HEK293 (cell line): ENCODE results near the gene ADAM33.

Experiments used
- CTCF ChIA-PET: fragments of 350-600 bp; formaldehyde crosslinking; extraction: SDS; loops from one replicate; lab custom pipeline; 2021; ENCODE audit warnings: antibody characterized with exemption; lab: Yijun Ruan, JAX
- POLR2A ChIA-PET: fragments of 300-600 bp; formaldehyde crosslinking; extraction: SDS; loops from one replicate; lab custom pipeline; 2020; ENCODE audit warnings: antibody characterized with exemption, inconsistent platforms; lab: Yijun Ruan, JAX
- H3K27ac ChIP-seq: fragments of 200-500 bp; sonication (Bioruptor generic); 2 replicates; pipeline ENCODE4 v1.5.1; 2014; ENCODE audit warnings: low read depth, low read length, control low read depth, inconsistent platforms; ENCODE audit errors: extremely low read depth
- H3K36me3 ChIP-seq, 2 experiments: fragments of 200-500 bp in 1 of 2; sonication (Bioruptor generic) in 1 of 2; 1 replicate in 1 of 2; 2 replicates in 1 of 2; pipeline ENCODE4 v1.5.1; 2014 to 2017; ENCODE audit warnings: inconsistent platforms in 2 of 2, low read length in 2 of 2; ENCODE audit not compliant: control insufficient read depth in 2 of 2, insufficient read depth in 1 of 2
- H3K4me1 ChIP-seq: fragments of 200-500 bp; sonication (Bioruptor generic); 2 replicates; pipeline ENCODE4 v1.5.1; 2014; ENCODE audit warnings: mild to moderate bottlenecking, low read length, inconsistent platforms; ENCODE audit not compliant: control insufficient read depth, insufficient read depth
- H3K4me3 ChIP-seq: 2 replicates; pipeline ENCODE4 v1.5.1; 2011; ENCODE audit warnings: low read depth, mild to moderate bottlenecking, control low read depth, low read length, moderate library complexity
- H3K9me3 ChIP-seq: fragments of 200-500 bp; sonication (Bioruptor generic); 2 replicates; pipeline ENCODE4 v1.5.1; 2014; ENCODE audit warnings: low read depth, low read length, inconsistent platforms; ENCODE audit not compliant: control insufficient read depth, insufficient read depth
- EGR2 ChIP-seq: fragments of 450-650 bp; formaldehyde crosslinking; IDR thresholded peaks from 2 replicates; pipeline ENCODE4 v1.5.1; 2016; ENCODE audit warnings: low read depth, missing biosample characterization, missing genetic modification characterization
- INSM2 ChIP-seq: fragments of 450-650 bp; formaldehyde crosslinking; IDR thresholded peaks from 2 replicates; pipeline ENCODE4 v1.5.1; 2016; ENCODE audit warnings: missing biosample characterization, missing genetic modification characterization
- OVOL3 ChIP-seq: fragments of 450-650 bp; formaldehyde crosslinking; IDR thresholded peaks from 2 replicates; pipeline ENCODE4 v1.5.1; 2016; ENCODE audit warnings: missing biosample characterization, missing genetic modification characterization
- SCRT1 ChIP-seq: fragments of 450-650 bp; formaldehyde crosslinking; IDR thresholded peaks from 2 replicates; pipeline ENCODE4 v1.5.1; 2016; ENCODE audit warnings: missing biosample characterization, missing genetic modification characterization, borderline replicate concordance
- ZBTB7A ChIP-seq: fragments of 450-650 bp; formaldehyde crosslinking; IDR thresholded peaks from 2 replicates; pipeline ENCODE4 v1.5.1; 2016; ENCODE audit warnings: low read depth, missing biosample characterization, missing genetic modification characterization
- ZNF112 ChIP-seq: fragments of 450-650 bp; formaldehyde crosslinking; IDR thresholded peaks from 2 replicates; pipeline ENCODE4 v1.5.0; 2017; ENCODE audit warnings: missing biosample characterization, missing genetic modification characterization
- ZNF146 ChIP-seq: fragments of 450-650 bp; formaldehyde crosslinking; IDR thresholded peaks from 2 replicates; pipeline ENCODE4 v1.5.1; 2016; ENCODE audit warnings: missing biosample characterization, missing genetic modification characterization
- ZNF16 ChIP-seq: fragments of 450-650 bp; formaldehyde crosslinking; IDR thresholded peaks from 2 replicates; pipeline ENCODE4 v1.5.1; 2016; ENCODE audit warnings: low read depth, missing biosample characterization, missing genetic modification characterization
- ZNF19 ChIP-seq: fragments of 450-650 bp; formaldehyde crosslinking; IDR thresholded peaks from 2 replicates; pipeline ENCODE4; 2016; ENCODE audit warnings: missing biosample characterization, missing genetic modification characterization, low read depth
- ZNF223 ChIP-seq: fragments of 450-650 bp; formaldehyde crosslinking; IDR thresholded peaks from 2 replicates; pipeline ENCODE4 v1.5.1; 2016; ENCODE audit warnings: missing biosample characterization, missing genetic modification characterization
- ZNF266 ChIP-seq: fragments of 450-650 bp; formaldehyde crosslinking; IDR thresholded peaks from 2 replicates; pipeline ENCODE4 v1.5.1; 2016; ENCODE audit warnings: missing biosample characterization, missing genetic modification characterization, low read depth
- ZNF398 ChIP-seq: fragments of 450-650 bp; formaldehyde crosslinking; IDR thresholded peaks from 2 replicates; pipeline ENCODE4 v1.5.1; 2017; ENCODE audit warnings: missing biosample characterization, missing genetic modification characterization
- ZNF654 ChIP-seq: fragments of 450-650 bp; formaldehyde crosslinking; IDR thresholded peaks from 2 replicates; pipeline ENCODE4 v1.5.1; 2016; ENCODE audit warnings: low read depth, missing biosample characterization, missing genetic modification characterization
- ZNF658 ChIP-seq: fragments of 450-650 bp; formaldehyde crosslinking; IDR thresholded peaks from 2 replicates; pipeline ENCODE4; 2016; ENCODE audit warnings: missing biosample characterization, missing genetic modification characterization
- ZNF701 ChIP-seq: fragments of 450-650 bp; formaldehyde crosslinking; IDR thresholded peaks from 2 replicates; pipeline ENCODE4 v1.5.1; 2016; ENCODE audit warnings: missing biosample characterization, missing genetic modification characterization
- ZNF707 ChIP-seq: fragments of 450-650 bp; formaldehyde crosslinking; IDR thresholded peaks from 2 replicates; pipeline ENCODE4 v1.5.1; 2016; ENCODE audit warnings: missing biosample characterization, missing genetic modification characterization
- ZNF830 ChIP-seq: fragments of 450-650 bp; IDR thresholded peaks from 2 replicates; pipeline ENCODE4 v1.5.0; 2018; ENCODE audit warnings: missing biosample characterization, missing genetic modification characterization, low read depth, mild to moderate bottlenecking, moderate library complexity
- ZSCAN5A ChIP-seq: fragments of 450-650 bp; formaldehyde crosslinking; IDR thresholded peaks from 2 replicates; pipeline ENCODE4 v1.5.1; 2016; ENCODE audit warnings: missing biosample characterization, missing genetic modification characterization

The ADAM33 gene

GRCh38 chr20:3710011-3710466 lies 28.2 kb upstream of the ADAM33 start:
- Histone ChIP-seq H3K36me3 (no peaks in the 10 kb centered on the region), H3K4me3 (no peak overlapping the region), H3K27ac (no peak overlapping the region), H3K9me3 (no peaks in the 10 kb centered on the region), H3K4me1 (no peaks in the 10 kb centered on the region)
- CTCF ChIA-PET = interaction anchor here (0.6 to 3.2 kb wide), 37 partner anchors 10 to 656 kb away, joined by 3 to 94 read pairs (median 9); partner anchors contain the start of genes ADAM33 and ADISSP
- TF ChIP-seq ZBTB7A = no peak
- TF ChIP-seq ZNF19 (tag by site-specific recombination) = no peak
- TF ChIP-seq ZNF112 (tag by site-specific recombination) = no peak
- TF ChIP-seq ZNF146 (tag by site-specific recombination) = no peak
- TF ChIP-seq SCRT1 (tag by site-specific recombination) = no peak
- no peak for TF ChIP-seq ZNF658 (tag by site-specific recombination)
- no peak for TF ChIP-seq ZNF223
- TF ChIP-seq ZNF654 (tag by site-specific recombination) = no peak
- no peak for TF ChIP-seq EGR2 (tag by site-specific recombination)
- no peak for TF ChIP-seq ZNF398
- TF ChIP-seq ZSCAN5A (tag by site-specific recombination) = no peak
- TF ChIP-seq ZNF707 = no peak
- TF ChIP-seq OVOL3 (tag by site-specific recombination) = no peak
- no peak for TF ChIP-seq ZNF701 (tag by site-specific recombination)
- no peak for TF ChIP-seq ZNF830 (tag by site-specific recombination)
- TF ChIP-seq ZNF266 (tag by site-specific recombination) = no peak
- POLR2A ChIA-PET = interaction anchor here (2.1 kb wide), 1 partner anchor 58 kb away, joined by 8 read pairs; the partner anchor contains the start of gene ADISSP

GRCh38 chr20:3707508-3707899 lies 25.7 kb upstream of the ADAM33 start:
- ChIA-PET POLR2A (interaction anchor here (0.5 kb wide), 1 partner anchor 335 kb away, joined by 3 read pairs; no protein-coding TSS in a partner anchor), CTCF (interaction anchor here (0.6 to 3.7 kb wide), 12 partner anchors 8 to 144 kb away, joined by 3 to 22 read pairs (median 4); no protein-coding TSS in a partner anchor)
- Histone ChIP-seq H3K27ac (no peak overlapping the region), H3K9me3 (no peaks in the 10 kb centered on the region), H3K36me3 (no peaks in the 10 kb centered on the region), H3K4me1 (no peaks in the 10 kb centered on the region), H3K4me3 (no peak overlapping the region)
- TF ChIP-seq INSM2 (tag by site-specific recombination) (no peak), ZNF16 (tag by site-specific recombination) (peak; percentile 74; the same call in 1 of the 2 replicates)
